Adipocyte (in vitro differentiated cells): Measurements from ENCODE around the gene COPS3.
A peak's percentile ranks its signal among the peaks of the same experiment; 100 is the strongest.
"Not testable (repeated sequence)": the region's sequence is repeated elsewhere in the genome, so short reads cannot be mapped to it uniquely, and the experiment has no call there.

ENCODE experiments used
- DNase-seq: peaks from one replicate; pipeline ENCODE4 v3.0.0-alpha.2; 2015; ENCODE audit warnings: low read depth
- H3K27me3 ChIP-seq: replicated peaks from 2 replicates; pipeline ENCODE4 v1.7.0; 2013; ENCODE audit warnings: mild to moderate bottlenecking, low read length, moderate library complexity; ENCODE audit not compliant: control insufficient read depth, insufficient read depth
- H3K36me3 ChIP-seq: 2 replicates; pipeline ENCODE4 v1.7.0; 2013; ENCODE audit warnings: low read length, mild to moderate bottlenecking, moderate library complexity; ENCODE audit not compliant: control insufficient read depth, insufficient read depth, severe bottlenecking
- H3K4me1 ChIP-seq: 2 replicates; pipeline ENCODE4 v1.7.0; 2013; ENCODE audit warnings: mild to moderate bottlenecking, low read length, moderate library complexity; ENCODE audit not compliant: control insufficient read depth, insufficient read depth
- H3K4me3 ChIP-seq: 2 replicates; pipeline ENCODE4 v1.7.0; 2013; ENCODE audit warnings: mild to moderate bottlenecking, low read length, moderate library complexity
- H3K9ac ChIP-seq: 2 replicates; pipeline ENCODE4 v1.7.0; 2013; ENCODE audit warnings: mild to moderate bottlenecking, low read length, moderate library complexity
- H3K9me3 ChIP-seq: 2 replicates; pipeline ENCODE4 v1.7.0; 2013; ENCODE audit warnings: mild to moderate bottlenecking, low read length, moderate library complexity; ENCODE audit not compliant: control insufficient read depth

Gene COPS3

DNA sequence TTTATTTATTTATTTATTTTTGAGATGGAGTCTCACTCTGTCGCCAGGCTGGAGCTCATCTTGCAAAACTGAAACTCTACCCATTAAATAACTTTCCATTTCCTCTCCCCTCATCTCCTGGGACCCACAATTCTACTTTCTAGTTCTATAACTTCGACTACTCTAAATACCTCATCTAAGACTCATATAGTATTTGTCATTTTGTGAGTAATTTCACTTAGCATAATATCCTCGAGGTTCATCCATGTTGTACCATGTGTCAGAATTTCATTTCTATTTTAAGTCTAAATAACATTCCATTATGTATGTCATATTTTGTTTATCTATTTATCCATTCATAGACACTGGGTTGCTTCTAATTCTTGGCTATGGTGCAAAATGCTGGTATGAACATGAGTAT lies 17.1 kb upstream of the COPS3 start:
- no peak overlapping the region for H3K4me3 ChIP-seq
- H3K4me1 ChIP-seq: peaks cover 18% of the 10 kb centered on the region
- DNase-seq: peak; percentile 17
- H3K27me3 ChIP-seq: no peaks in the 10 kb centered on the region
- no peaks in the 10 kb centered on the region for H3K9me3 ChIP-seq
- H3K36me3 ChIP-seq: no peaks in the 10 kb centered on the region
- H3K9ac ChIP-seq: no peak overlapping the region

DNA sequence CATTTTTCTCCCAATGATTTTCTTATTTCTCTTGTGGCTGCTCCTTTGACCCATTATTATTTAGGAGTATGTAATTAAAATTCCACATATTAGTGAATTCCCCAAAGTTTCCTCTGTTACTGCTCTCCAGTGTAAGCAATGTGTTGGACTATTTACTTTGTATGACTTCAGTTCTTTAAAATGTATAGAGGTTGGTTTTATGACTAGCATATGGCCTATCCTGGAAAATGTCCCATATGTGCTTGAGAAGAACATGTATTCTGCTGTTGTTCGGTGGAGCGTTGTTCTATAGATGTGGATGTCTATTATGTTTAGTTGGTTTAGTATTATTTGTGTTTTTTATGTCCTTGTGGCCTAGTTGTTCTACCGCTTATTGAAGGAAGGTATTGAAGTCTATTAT lies 16.2 kb upstream of the COPS3 start:
- Histone ChIP-seq H3K9me3 (no peaks in the 10 kb centered on the region), H3K9ac (no peak overlapping the region), H3K36me3 (no peaks in the 10 kb centered on the region), H3K4me3 (no peak overlapping the region), H3K4me1 (peaks cover 15% of the 10 kb centered on the region), H3K27me3 (no peaks in the 10 kb centered on the region)
- no peak for DNase-seq

DNA sequence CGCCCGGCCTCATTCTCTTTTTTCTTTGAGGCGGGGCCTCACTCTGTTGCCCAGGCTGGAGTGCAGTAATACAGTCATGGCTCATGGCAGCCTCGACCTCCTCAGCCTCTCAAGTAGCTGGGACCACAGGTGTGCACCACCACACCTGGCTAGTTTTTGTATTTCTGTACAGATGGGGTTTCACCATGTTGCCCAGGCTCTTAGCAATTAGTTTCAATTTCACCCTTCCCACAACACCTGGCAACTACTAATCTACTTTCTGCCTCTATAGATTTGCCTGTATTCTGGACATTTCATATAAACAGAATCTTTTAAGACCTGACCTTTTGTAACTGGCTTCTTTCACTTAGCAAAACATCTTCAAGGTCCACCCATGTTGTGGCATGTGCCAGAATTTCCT lies 14.1 kb upstream of the COPS3 start:
- H3K4me3 ChIP-seq: no peak overlapping the region
- H3K27me3 ChIP-seq: no peaks in the 10 kb centered on the region
- no peak for DNase-seq
- H3K36me3 ChIP-seq: no peaks in the 10 kb centered on the region
- peaks cover 15% of the 10 kb centered on the region for H3K4me1 ChIP-seq
- no peak overlapping the region for H3K9ac ChIP-seq
- no peaks in the 10 kb centered on the region for H3K9me3 ChIP-seq

DNA sequence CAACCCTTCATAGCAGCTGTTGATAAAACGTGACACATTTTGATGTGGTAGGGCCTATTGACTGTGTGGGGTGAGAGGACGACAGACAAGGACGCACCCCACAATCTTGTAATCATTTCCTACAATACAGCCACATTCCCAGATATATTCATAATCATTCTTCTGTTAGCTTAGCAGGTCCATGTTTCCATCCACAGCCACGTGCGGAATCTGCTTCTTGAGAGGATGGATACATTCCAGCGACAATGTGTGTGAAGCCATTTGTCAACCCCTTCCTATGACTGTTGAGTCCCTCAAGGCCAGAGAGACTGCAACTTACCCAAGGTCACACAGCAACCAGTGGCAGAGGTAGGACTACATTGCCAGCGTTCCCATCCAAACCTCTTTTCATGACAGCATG lies 8.7 kb upstream of the COPS3 start:
- Histone ChIP-seq H3K9ac (no peak overlapping the region), H3K36me3 (no peaks in the 10 kb centered on the region), H3K9me3 (no peaks in the 10 kb centered on the region), H3K4me3 (no peak overlapping the region), H3K27me3 (no peaks in the 10 kb centered on the region), H3K4me1 (no peaks in the 10 kb centered on the region)
- DNase-seq: no peak

DNA sequence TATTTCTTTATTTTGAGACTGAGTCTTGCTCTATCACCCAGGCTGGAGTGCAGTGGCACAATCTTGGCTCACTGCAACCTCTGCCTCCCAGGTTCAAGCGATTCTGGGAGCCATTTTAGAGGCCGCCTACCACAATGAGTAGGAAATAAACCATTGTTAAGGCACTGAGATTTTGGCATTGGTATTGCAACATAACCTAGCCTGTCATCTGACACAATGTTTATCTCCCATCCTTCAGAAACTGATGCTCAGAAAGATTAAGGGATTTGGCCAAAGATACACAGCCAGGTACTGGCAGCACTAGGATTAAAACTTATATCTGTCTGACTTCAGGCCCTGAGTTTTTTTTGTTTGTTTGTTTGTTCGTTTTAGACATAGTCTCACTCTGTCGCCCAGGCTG lies 8.0 kb upstream of the COPS3 start:
- no peak for DNase-seq
- no peaks in the 10 kb centered on the region for H3K4me1 ChIP-seq
- H3K4me3 ChIP-seq: no peak overlapping the region
- H3K9me3 ChIP-seq: no peaks in the 10 kb centered on the region
- H3K36me3 ChIP-seq: no peaks in the 10 kb centered on the region
- H3K9ac ChIP-seq: no peak overlapping the region
- H3K27me3 ChIP-seq: no peaks in the 10 kb centered on the region

DNA sequence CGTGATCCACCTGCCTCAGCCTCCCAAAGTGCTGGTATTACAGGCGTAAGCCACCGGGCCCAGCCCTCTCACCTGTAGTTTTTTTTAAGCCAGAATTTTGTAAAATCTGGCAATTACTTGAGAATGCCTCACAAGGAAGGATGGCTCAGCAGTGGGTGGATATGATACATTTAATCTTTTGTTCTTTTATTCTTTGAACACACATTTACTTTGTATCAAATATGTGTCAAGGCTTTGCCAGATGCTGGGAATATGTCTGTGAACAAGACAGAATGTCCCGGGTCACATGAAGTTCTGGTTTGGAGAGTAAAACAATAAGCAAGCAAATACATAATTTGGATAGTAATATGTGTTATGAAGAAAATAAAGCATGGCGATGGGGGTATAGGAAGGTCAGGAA lies 4.9 kb upstream of the COPS3 start:
- no peak overlapping the region for H3K4me3 ChIP-seq
- H3K36me3 ChIP-seq: no peaks in the 10 kb centered on the region
- no peaks in the 10 kb centered on the region for H3K9me3 ChIP-seq
- peaks cover 5% of the 10 kb centered on the region for H3K4me1 ChIP-seq
- H3K9ac ChIP-seq: no peak overlapping the region
- no peaks in the 10 kb centered on the region for H3K27me3 ChIP-seq
- DNase-seq: no peak

DNA sequence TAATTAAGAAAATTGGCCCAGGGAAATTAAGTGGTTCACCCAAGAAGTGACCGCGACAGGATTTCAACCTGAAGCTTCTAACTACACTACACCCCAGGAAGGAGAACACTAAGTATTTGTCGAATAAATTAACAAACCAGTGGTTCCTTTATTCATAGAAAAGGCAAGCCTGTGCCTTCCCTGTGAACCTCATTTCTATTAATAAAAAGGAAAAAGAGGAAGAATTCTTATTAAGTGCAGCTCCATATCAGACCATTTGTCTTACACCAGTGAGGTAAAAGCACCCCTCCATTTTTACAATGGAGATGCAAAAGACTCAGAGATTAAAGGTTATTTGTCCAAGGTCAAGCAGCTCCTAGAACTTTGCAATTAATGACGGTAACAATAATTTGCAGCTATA lies 1.7 kb downstream of the COPS3 start:
- no peaks in the 10 kb centered on the region for H3K27me3 ChIP-seq
- H3K4me1 ChIP-seq: peaks cover 25% of the 10 kb centered on the region
- peak overlapping the region; percentile 89 for H3K4me3 ChIP-seq
- H3K9me3 ChIP-seq: no peaks in the 10 kb centered on the region
- H3K36me3 ChIP-seq: peaks cover 7% of the 10 kb centered on the region
- no peak for DNase-seq
- peak overlapping the region; percentile 96 for H3K9ac ChIP-seq

DNA sequence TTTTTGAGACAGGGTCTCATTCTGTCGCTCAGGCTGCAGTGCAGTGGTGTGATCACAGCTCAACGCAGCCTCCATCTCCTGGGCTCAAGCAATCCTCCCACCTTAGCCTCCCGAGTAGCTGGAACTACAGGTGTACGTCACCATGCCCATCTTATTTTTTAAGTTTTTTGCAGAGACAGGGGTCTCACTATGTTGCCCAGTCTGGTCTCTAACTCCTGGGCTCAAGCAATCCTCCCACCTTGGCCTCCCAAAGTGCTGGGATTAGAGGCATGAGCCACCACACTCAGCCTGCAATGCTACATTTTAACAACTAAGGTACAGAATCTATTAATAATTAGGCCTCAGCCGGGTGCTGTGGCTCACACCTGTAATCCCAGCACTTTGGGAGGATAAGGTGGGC lies 3.6 kb downstream of the COPS3 start:
- not testable (repeated sequence) for H3K9ac ChIP-seq, H3K4me3 ChIP-seq, H3K27me3 ChIP-seq, DNase-seq, H3K9me3 ChIP-seq
- Histone ChIP-seq H3K36me3 (peaks cover 25% of the 10 kb centered on the region), H3K4me1 (peaks cover 25% of the 10 kb centered on the region)

DNA sequence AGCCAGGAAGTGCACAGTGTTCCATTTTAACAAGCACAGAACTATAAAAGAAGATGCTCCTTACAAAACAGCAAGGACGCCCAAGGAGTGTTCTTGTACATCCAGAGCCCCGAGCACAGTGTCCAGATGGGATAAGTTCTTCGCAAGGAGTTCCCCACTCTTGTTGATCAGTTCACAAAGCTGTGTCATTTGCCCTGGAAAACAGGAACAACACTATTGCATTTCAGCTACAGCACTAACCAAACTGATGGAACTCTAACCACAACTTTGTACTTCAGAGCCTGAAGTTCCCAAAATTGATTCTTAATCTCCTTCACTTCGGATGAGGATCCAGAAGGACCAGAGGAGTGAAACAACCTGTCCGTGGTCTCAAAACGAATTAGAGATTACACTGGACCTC lies 5.1 kb downstream of the COPS3 start:
- DNase-seq: no peak
- no peaks in the 10 kb centered on the region for H3K27me3 ChIP-seq
- no peak overlapping the region for H3K4me3 ChIP-seq
- no peaks in the 10 kb centered on the region for H3K9me3 ChIP-seq
- peaks cover 20% of the 10 kb centered on the region for H3K4me1 ChIP-seq
- H3K36me3 ChIP-seq: peaks cover 31% of the 10 kb centered on the region
- H3K9ac ChIP-seq: no peak overlapping the region

DNA sequence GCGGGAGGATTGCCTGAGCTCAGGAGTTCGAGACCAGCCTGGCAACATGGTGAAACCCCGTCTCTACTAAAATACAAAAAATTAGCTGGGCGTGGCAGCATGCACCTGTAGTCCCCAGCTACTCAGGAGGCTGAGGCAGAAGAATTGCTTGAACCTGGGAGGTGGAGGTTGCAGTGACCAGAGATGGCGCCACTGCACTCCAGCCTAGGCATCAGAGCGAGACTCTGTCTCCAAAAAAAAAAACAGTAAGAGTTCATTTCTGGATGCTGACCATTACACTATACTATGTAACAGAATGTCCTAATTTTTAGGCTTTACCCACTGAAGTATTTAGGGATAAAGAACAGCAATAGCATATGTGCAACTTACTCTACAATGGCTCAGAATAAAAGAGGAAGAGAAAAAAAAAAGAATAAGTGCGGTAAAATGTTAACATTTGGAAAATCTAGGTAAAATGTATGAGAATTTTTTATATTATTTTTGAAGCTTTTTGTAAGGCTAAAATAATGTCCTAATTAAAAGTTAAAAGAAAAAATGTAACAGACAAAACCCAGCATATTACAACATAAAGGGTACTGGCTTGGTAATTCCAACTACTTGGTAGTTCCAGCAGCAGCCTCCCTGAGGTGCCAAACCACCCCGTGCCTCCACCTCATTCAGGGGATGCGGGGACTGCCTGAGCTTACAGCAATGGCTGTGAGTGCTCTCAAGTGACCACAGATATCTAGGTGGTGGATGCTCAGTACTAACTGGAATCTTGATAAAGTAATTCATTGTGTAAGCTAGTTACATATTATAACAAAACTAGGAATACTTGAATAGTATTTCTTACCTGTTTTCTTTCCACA lies 10.9 kb downstream of the COPS3 start:
- Histone ChIP-seq H3K36me3 (peaks cover 83% of the 10 kb centered on the region), H3K9ac (no peak overlapping the region), H3K4me3 (no peak overlapping the region), H3K27me3 (no peaks in the 10 kb centered on the region), H3K4me1 (no peaks in the 10 kb centered on the region), H3K9me3 (no peaks in the 10 kb centered on the region)
- no peak for DNase-seq

DNA sequence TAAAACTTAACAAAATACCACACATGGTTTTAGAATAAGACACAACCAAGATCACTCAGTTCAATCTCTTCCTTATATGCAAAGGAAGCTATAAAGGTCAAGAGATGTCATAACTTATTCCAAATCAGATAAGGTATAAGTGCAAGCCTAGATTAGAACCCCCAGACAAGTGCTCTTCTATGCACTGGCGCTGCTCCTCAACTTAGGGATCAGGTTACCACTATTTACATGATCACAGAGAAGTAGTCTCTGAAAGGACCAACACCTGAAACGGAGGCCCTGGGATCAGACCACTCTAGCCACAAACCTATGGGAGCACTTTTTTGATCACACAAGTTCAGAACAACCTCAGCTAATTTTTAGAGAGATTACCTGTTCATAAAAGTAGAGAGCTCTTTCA lies 16.6 kb downstream of the COPS3 start:
- no peak for DNase-seq
- Histone ChIP-seq H3K9ac (no peak overlapping the region), H3K9me3 (no peaks in the 10 kb centered on the region), H3K27me3 (no peaks in the 10 kb centered on the region), H3K4me1 (no peaks in the 10 kb centered on the region), H3K36me3 (peaks cover 81% of the 10 kb centered on the region), H3K4me3 (no peak overlapping the region)

DNA sequence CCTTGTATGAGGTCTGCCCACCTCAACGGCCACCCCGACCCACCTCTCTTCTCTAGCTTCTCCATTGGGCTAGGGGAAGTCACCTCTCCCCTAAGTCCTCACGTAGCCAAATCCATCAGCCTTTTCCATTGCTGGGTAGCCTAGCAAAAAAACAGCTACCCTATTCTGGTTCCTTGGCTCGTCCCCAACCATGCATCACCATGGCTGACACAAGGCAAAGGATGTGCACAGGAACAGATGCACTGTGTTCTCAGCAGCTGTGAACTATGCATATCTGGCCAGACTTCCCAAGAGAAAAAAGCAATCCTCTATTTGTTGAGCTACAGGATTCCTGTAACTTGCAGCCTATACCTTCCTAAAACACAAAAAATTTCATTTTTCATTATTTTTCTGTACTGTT lies 22.0 kb downstream of the COPS3 start:
- H3K27me3 ChIP-seq: no peaks in the 10 kb centered on the region
- no peaks in the 10 kb centered on the region for H3K4me1 ChIP-seq
- no peak for DNase-seq
- H3K9me3 ChIP-seq: no peaks in the 10 kb centered on the region
- peaks cover 74% of the 10 kb centered on the region for H3K36me3 ChIP-seq
- no peak overlapping the region for H3K4me3 ChIP-seq
- no peak overlapping the region for H3K9ac ChIP-seq
